Heart right ventricle (tissue), 16 donors: ENCODE measurements around the gene PHKA1. TPM values are rescaled to one million over a fixed set of nuclear protein-coding genes. Genes with fewer than 3 reads are reported as not detected.

Experiments
- ATAC-seq, 8 donors: fragments of 200-7000 bp; cut with Tn5 transposase; one replicate each; pipeline ENCODE4 v1.9.1; 2020; ENCODE audit warnings: mild to moderate bottlenecking in 8 of 8, moderate library complexity in 8 of 8, moderate number of reproducible peaks in 1 of 8
- DNase-seq, 2 donors: peaks; one replicate each; pipeline ENCODE4 v3.0.0-alpha.2; 2020
- H3K27ac ChIP-seq, 10 donors: fragments of 200-600 bp; sonication (generic) in 2 of 10; one replicate each; pipeline versions ENCODE4 v1.5.0 to v1.8.0; 2020 to 2022; ENCODE audit warnings: mild to moderate bottlenecking in 3 of 10
- H3K27me3 ChIP-seq, 7 donors: fragments of 200-600 bp; one replicate each; pipeline ENCODE4 v1.8.0; 2021 to 2022; ENCODE audit warnings: mild to moderate bottlenecking in 2 of 7
- H3K36me3 ChIP-seq, 9 donors: fragments of 200-600 bp; sonication (generic) in 1 of 9; one replicate each; pipeline versions ENCODE4 v1.5.0 to v1.8.0; 2020 to 2022; ENCODE audit warnings: mild to moderate bottlenecking in 2 of 9
- H3K4me1 ChIP-seq, 9 donors: fragments of 200-600 bp; sonication (generic) in 1 of 9; one replicate each; pipeline versions ENCODE4 v1.5.0 to v1.8.0; 2020 to 2022; ENCODE audit warnings: mild to moderate bottlenecking in 4 of 9
- H3K4me3 ChIP-seq, 10 donors: fragments of 200-600 bp; sonication (generic) in 2 of 10; one replicate each; pipeline versions ENCODE4 v1.5.0 to v1.8.0; 2020 to 2022; ENCODE audit warnings: mild to moderate bottlenecking in 7 of 10, moderate library complexity in 2 of 10
- H3K9me3 ChIP-seq, 11 donors: fragments of 200-600 bp in 10 of 11; sonication (generic) in 2 of 11; one replicate each; pipeline versions ENCODE4 v1.5.0 to v1.8.0; 2013 to 2022; ENCODE audit warnings: mild to moderate bottlenecking in 2 of 11, control low read depth in 1 of 11, moderate library complexity in 1 of 11
- WGBS, 2 donors: extraction: QIAGEN DNeasy Blood & Tissue Kit; methylation state at CpG; one replicate each; pipeline ENCODE4 v1.1.7; 2013; ENCODE audit warnings: inconsistent platforms in 1 of 2; 5-methylcytosine and 5-hydroxymethylcytosine counted together
- intact Hi-C, 10 donors: fragments of 100-400 bp; cut with DNase I; formaldehyde crosslinking; loops; one replicate each; pipeline versions ENCODE4 v1.11.1 to v1.14.2; 2022
- polyA plus RNA-seq, 2 donors: library from polyadenylated mRNA; stranded (reverse); fragments of 200-250 nt; gene quantifications; one replicate each; pipeline ENCODE4 v1.2.3, GENCODE V29; 2013
- total RNA-seq, 10 donors: library from RNA; stranded (reverse); fragmentation: NEBNext Ultra II Directional in 3 of 10; extraction: Animal tissue kit (Norgen Biotek cat#: 25700) in 3 of 10; gene quantifications; one replicate each; pipeline versions ENCODE4 v1.2.1 to v1.2.4, GENCODE V29; 2021 to 2023
- TF ChIP-seq, protein P1 (sequence below), 9 donors: fragments of 200-600 bp; sonication (generic) in 2 of 9; IDR thresholded peaks; one replicate each; pipeline versions ENCODE4 v1.5.0 to v1.8.0; 2021 to 2022; ENCODE audit warnings: antibody characterized with exemption in 9 of 9, mild to moderate bottlenecking in 5 of 9, moderate library complexity in 1 of 9
- donor health status: Arrhythmogenic right ventricular cardiomyopathy.
- donor health status: ischemic (EF 13 %, LVEDD 7.1; RV severe dilation, severe dysfunction).
- donor health status: healthy with polysubstance abuse.
- donor health status: DM: no; HTN: yes; CAD: no.
- donor health status: DM: no; HTN: no; CAD: no.
- donor health status: ischemic (EF 25% LVEDD 6.9; RV normal size, moderate dysfunction).
- donor health status: ischemic (EF 25% LVEDD 5.7; RV mildly dilated, moderate dysfunction).
- donor health status: healthy.
- donor health status: DM: yes; HTN: yes; CAD: no.
- donor health status: Ischemic cardiomyopathy.
- donor health status: ischemic (EF 35%, LVEDD 5.7; RV mildly dilated, moderate dysfunction).
- donor health status: nonischemic (EF 11% LVEDD 7.7; RV severe dilation, severe dysfunction).
- donor health status: DM: yes; HTN: yes; CAD: no.
- donor health status: PGD.
- donor health status: ischemic (EF 29% LVEDD 5.4; RV normal size, mild dysfunction).
- donor health status: nonischemic (EF 23%, LVEDD 6.1; RV moderate dilation, normal function).

The PHKA1 gene
- total and polyA plus RNA-seq, 12 donors, result 2.6 to 26.2 (median 15.3) TPM

DNA sequence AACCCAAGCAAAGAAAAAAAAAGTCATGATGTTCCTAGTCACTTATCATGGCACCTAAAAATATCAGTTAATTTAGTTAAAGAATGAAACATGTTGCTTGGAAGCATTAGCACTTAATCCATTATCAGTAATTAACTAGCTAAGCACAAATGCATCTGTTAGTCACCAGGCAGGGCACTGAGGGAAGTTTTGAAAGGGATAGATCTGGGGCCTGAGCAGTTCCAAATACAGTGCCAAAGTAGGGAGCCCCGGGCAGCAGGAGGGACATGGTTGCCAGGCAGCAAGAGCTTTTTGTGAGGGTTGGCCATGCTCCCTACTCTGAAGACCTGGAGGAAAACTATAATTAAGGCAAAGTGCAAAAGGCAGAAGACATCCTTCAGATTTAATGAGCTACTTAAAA is 62.0 kb downstream of the PHKA1 start:
- 41 to 67% methylated on average over 1 of the region's 1 CpG for WGBS, 2 donors
- TF ChIP-seq, protein P1, sequence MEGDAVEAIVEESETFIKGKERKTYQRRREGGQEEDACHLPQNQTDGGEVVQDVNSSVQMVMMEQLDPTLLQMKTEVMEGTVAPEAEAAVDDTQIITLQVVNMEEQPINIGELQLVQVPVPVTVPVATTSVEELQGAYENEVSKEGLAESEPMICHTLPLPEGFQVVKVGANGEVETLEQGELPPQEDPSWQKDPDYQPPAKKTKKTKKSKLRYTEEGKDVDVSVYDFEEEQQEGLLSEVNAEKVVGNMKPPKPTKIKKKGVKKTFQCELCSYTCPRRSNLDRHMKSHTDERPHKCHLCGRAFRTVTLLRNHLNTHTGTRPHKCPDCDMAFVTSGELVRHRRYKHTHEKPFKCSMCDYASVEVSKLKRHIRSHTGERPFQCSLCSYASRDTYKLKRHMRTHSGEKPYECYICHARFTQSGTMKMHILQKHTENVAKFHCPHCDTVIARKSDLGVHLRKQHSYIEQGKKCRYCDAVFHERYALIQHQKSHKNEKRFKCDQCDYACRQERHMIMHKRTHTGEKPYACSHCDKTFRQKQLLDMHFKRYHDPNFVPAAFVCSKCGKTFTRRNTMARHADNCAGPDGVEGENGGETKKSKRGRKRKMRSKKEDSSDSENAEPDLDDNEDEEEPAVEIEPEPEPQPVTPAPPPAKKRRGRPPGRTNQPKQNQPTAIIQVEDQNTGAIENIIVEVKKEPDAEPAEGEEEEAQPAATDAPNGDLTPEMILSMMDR (IDR thresholded peaks at IDR 0.05), result no peak
- Histone ChIP-seq H3K4me3 (no peak overlapping the region), H3K27me3 (peaks cover 0 to 12% (median 0%) of the 10 kb centered on the region in 7 donors), H3K27ac (no peak overlapping the region), H3K4me1 (no peaks in the 10 kb centered on the region), H3K9me3 (no peaks in the 10 kb centered on the region), H3K36me3 (peaks cover 0 to 39% (median 0%) of the 10 kb centered on the region in 9 donors)
- no peak for DNase-seq
- intact Hi-C loops, result no loop called here
- ATAC-seq, result no peak

GRCh38 chrX:72644946-72645345 is 69.2 kb downstream of the PHKA1 start:
- no peak overlapping the region for H3K4me3 ChIP-seq
- H3K36me3 ChIP-seq, result peaks cover 0 to 36% (median 0%) of the 10 kb centered on the region in 9 donors
- H3K27ac ChIP-seq, result no peak overlapping the region
- H3K4me1 ChIP-seq, result no peaks in the 10 kb centered on the region
- no peaks in the 10 kb centered on the region for H3K9me3 ChIP-seq
- DNase-seq, result no peak
- no peak for ATAC-seq
- TF ChIP-seq, protein P1 (IDR thresholded peaks at IDR 0.05), result no peak
- WGBS, 2 donors, result 64 to 82% methylated on average over 2 of the region's 2 CpGs
- intact Hi-C loops, result no loop called here
- H3K27me3 ChIP-seq, result peaks cover 0 to 34% (median 0%) of the 10 kb centered on the region in 7 donors

DNA sequence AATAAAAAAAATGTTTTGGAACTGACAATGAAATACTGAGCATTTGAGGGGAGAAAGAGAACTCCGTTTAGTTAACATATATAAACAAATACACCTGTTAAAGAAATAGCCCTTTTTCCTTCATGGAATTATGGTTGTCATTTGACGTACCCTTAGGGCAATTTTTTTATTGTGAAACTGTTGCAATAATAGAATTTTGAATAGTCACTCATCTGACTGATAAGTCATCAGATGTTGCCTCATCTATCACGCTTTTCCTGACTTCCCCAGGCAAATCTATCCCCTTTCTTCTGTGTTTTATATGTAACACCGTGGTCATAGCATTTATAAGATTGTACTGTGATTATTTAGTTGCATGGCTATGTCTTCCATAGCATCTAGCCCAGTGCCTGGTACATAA is 72.5 kb downstream of the PHKA1 start:
- intact Hi-C loops, result no loop called here
- Histone ChIP-seq H3K4me3 (no peak overlapping the region), H3K9me3 (no peaks in the 10 kb centered on the region), H3K27ac (no peak overlapping the region), H3K4me1 (peaks cover 0 to under 1% (median 0%) of the 10 kb centered on the region in 9 donors), H3K36me3 (peaks cover 0 to 22% (median 0%) of the 10 kb centered on the region in 9 donors), H3K27me3 (peaks cover 0 to 39% (median 0%) of the 10 kb centered on the region in 7 donors)
- ATAC-seq, result no peak
- TF ChIP-seq, protein P1 (IDR thresholded peaks at IDR 0.05), result no peak
- no peak for DNase-seq
- 91 to 96% methylated on average over 4 of the region's 4 CpGs for WGBS, 2 donors

DNA sequence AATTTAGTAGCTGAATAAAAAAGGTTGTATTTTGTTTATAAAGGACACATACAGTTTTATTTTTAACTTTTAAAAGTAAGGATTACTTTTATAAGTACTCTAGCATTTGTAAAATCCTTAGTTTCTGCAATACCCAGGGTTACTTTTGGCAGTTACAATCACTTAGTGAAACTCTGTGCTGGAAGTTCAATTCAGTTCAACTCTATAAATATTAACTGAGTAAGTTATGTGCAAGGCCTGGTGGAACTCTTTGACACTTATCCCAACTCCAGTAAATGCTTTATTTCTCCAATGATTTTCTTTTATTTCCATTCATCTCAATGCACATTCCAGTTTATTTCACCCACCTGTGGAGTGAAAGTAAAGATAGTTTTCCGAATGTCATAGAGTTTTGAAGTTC is 78.2 kb downstream of the PHKA1 start:
- ATAC-seq (no peak), DNase-seq (no peak)
- Histone ChIP-seq H3K4me3 (no peak overlapping the region), H3K27me3 (peaks cover 0 to 46% (median 0%) of the 10 kb centered on the region in 7 donors), H3K4me1 (peaks cover 0 to 31% (median 9%) of the 10 kb centered on the region in 9 donors), H3K9me3 (no peaks in the 10 kb centered on the region), H3K36me3 (peaks cover 0 to 10% (median 0%) of the 10 kb centered on the region in 9 donors), H3K27ac (peak overlapping the region in 3 of 10 donors; percentile 57 to 79 (median 60))
- 85 to 95% methylated on average over 1 of the region's 1 CpG for WGBS, 2 donors
- TF ChIP-seq, protein P1 (IDR thresholded peaks at IDR 0.05), result no peak
- intact Hi-C loops, result no loop called here
